ENCODE data around the gene PLPPR4.
"Not testable (repeated sequence)": the region's sequence is repeated elsewhere in the genome, so short reads cannot be mapped to it uniquely, and the experiment has no call there.

The PLPPR4 gene

GRCh38 chr1:99264201-99265021 is at the start of gene PLPPR4:
TSS of gene PLPPR4 (plus strand) at chr1:99264492. CDS start at chr1:99264594, 102 bp downstream.
- DNase-seq = peak; percentile 48

- DNase-seq = no peak
Measured at GRCh38 chr1:99216956-99217355, 47.3 kb upstream of the PLPPR4 start.

- no peak for DNase-seq
Measured at GRCh38 chr1:99217599-99217998, 46.7 kb upstream of the PLPPR4 start.

- no peak for DNase-seq
Measured at GRCh38 chr1:99218572-99218971, 45.7 kb upstream of the PLPPR4 start.

GRCh38 chr1:99218999-99219398 is 45.3 kb upstream of the PLPPR4 start:
- no peak for DNase-seq

GRCh38 chr1:99227056-99227897 is 37.0 kb upstream of the PLPPR4 start:
- DNase-seq = no peak

GRCh38 chr1:99228153-99228552 is 36.1 kb upstream of the PLPPR4 start:
- no peak for DNase-seq

GRCh38 chr1:99229122-99229521 is 35.2 kb upstream of the PLPPR4 start:
- DNase-seq = no peak

GRCh38 chr1:99230695-99231094 is 33.6 kb upstream of the PLPPR4 start:
- no peak for DNase-seq

GRCh38 chr1:99232172-99232571 is 32.1 kb upstream of the PLPPR4 start:
- no peak for DNase-seq

- no peak for DNase-seq
Measured at GRCh38 chr1:99233446-99233845, 30.8 kb upstream of the PLPPR4 start.

- DNase-seq = no peak
Measured at GRCh38 chr1:99236756-99237155, 27.5 kb upstream of the PLPPR4 start.

GRCh38 chr1:99239690-99240089 is 24.6 kb upstream of the PLPPR4 start:
- no peak for DNase-seq

GRCh38 chr1:99240621-99241020 is 23.7 kb upstream of the PLPPR4 start:
- DNase-seq = no peak

GRCh38 chr1:99246152-99246551 is 18.1 kb upstream of the PLPPR4 start:
- DNase-seq = no peak

GRCh38 chr1:99247199-99247598 is 17.1 kb upstream of the PLPPR4 start:
- no peak for DNase-seq

GRCh38 chr1:99250728-99251127 is 13.6 kb upstream of the PLPPR4 start:
- DNase-seq = no peak

GRCh38 chr1:99251308-99251707 is 13.0 kb upstream of the PLPPR4 start:
- DNase-seq = no peak

GRCh38 chr1:99252630-99253029 is 11.7 kb upstream of the PLPPR4 start:
- DNase-seq = no peak

- DNase-seq = not testable (repeated sequence)
Measured at GRCh38 chr1:99260402-99260801, 3.9 kb upstream of the PLPPR4 start.

GRCh38 chr1:99265124-99265523 is 832 bp downstream of the PLPPR4 start:
- DNase-seq = no peak

- DNase-seq = no peak
Measured at GRCh38 chr1:99266726-99267125, 2.4 kb downstream of the PLPPR4 start.

- DNase-seq = no peak
Measured at GRCh38 chr1:99268021-99268420, 3.7 kb downstream of the PLPPR4 start.

GRCh38 chr1:99269321-99269720 is 5.0 kb downstream of the PLPPR4 start:
- DNase-seq = no peak

All from NCI-H1105 (cell line).